Activated T-cell treated with anti-CD3 and anti-CD28 coated beads, Interleukin-2, amount 50 U/mL, for 72 hours (primary cell): ENCODE data around the gene PAPPA2. TPM values are rescaled to one million over a fixed set of nuclear protein-coding genes. Genes with fewer than 3 reads are reported as not detected.
"Not testable (repeated sequence)": the region's sequence is repeated elsewhere in the genome, so short reads cannot be mapped to it uniquely, and the experiment has no call there.

Experiments used
- ATAC-seq, 2 donors: fragments of 150-1000 bp; cut with Tn5 transposase; replicated peaks in 1 of 2; 2 replicates each; pipeline ENCODE4 v1.10.0; 2021; ENCODE audit warnings: moderate library complexity in 2 of 2, mild to moderate bottlenecking in 1 of 2
- DNase-seq, 2 donors: peaks; one replicate each; pipeline ENCODE4 v3.0.0; 2021 to 2022; ENCODE audit warnings: mixed read lengths in 1 of 2
- H3K27ac Mint-ChIP-seq: one replicate; pipeline ENCODE4 v1.8.0; 2022; ENCODE audit warnings: mild to moderate bottlenecking, moderate library complexity, mixed read lengths
- H3K27me3 Mint-ChIP-seq: one replicate; pipeline ENCODE4 v1.8.0; 2022; ENCODE audit warnings: low read depth, mixed read lengths
- H3K36me3 Mint-ChIP-seq, 2 donors: one replicate each; pipeline ENCODE4 v1.8.0; 2022; ENCODE audit warnings: mixed read lengths in 2 of 2, mild to moderate bottlenecking in 1 of 2; ENCODE audit not compliant: insufficient read depth in 2 of 2
- H3K4me1 Mint-ChIP-seq: one replicate; pipeline ENCODE4 v1.8.0; 2022; ENCODE audit warnings: low read depth, mixed read lengths
- H3K4me3 Mint-ChIP-seq, 2 donors: one replicate each; pipeline ENCODE4 v1.8.0; 2022; ENCODE audit warnings: mild to moderate bottlenecking in 2 of 2, mixed read lengths in 2 of 2, moderate library complexity in 2 of 2
- H3K9me3 Mint-ChIP-seq, 2 donors: one replicate each; pipeline ENCODE4 v1.8.0; 2022; ENCODE audit warnings: mixed read lengths in 2 of 2
- total RNA-seq, 2 donors: library from RNA; stranded (reverse); gene quantifications; one replicate each; pipeline ENCODE4 v1.2.3, GENCODE V29; 2022

The PAPPA2 gene
- total RNA-seq, 2 donors from 2014 or later, result 1.0 to 3.3 TPM

- Mint-ChIP-seq H3K27me3 (no peaks in the 10 kb centered on the region), H3K4me1 (no peaks in the 10 kb centered on the region), H3K27ac (no peak overlapping the region), H3K4me3 (no peak overlapping the region), H3K9me3 (peaks cover 0 to 2% of the 10 kb centered on the region in 2 donors), H3K36me3 (no peaks in the 10 kb centered on the region)
- DNase-seq (no peak), ATAC-seq (no peak)
Measured at GRCh38 chr1:176754676-176755075, 291.7 kb downstream of the PAPPA2 start.

GRCh38 chr1:176756817-176757216, 293.8 kb downstream of the PAPPA2 start:
- H3K36me3 Mint-ChIP-seq, H3K4me1 Mint-ChIP-seq, H3K27me3 Mint-ChIP-seq, ATAC-seq, H3K9me3 Mint-ChIP-seq, H3K4me3 Mint-ChIP-seq, H3K27ac Mint-ChIP-seq, DNase-seq: not testable (repeated sequence)

- no peak for DNase-seq
- Mint-ChIP-seq H3K4me3 (no peak overlapping the region), H3K27me3 (no peaks in the 10 kb centered on the region), H3K4me1 (no peaks in the 10 kb centered on the region), H3K27ac (no peak overlapping the region), H3K36me3 (no peaks in the 10 kb centered on the region), H3K9me3 (peaks cover 0 to 2% of the 10 kb centered on the region in 2 donors)
- ATAC-seq, result no peak
Measured at GRCh38 chr1:176765608-176766007, 302.6 kb downstream of the PAPPA2 start.

GRCh38 chr1:176766779-176767178, 303.8 kb downstream of the PAPPA2 start:
- no peak for DNase-seq
- no peak overlapping the region for H3K4me3 Mint-ChIP-seq
- no peaks in the 10 kb centered on the region for H3K36me3 Mint-ChIP-seq
- no peaks in the 10 kb centered on the region for H3K9me3 Mint-ChIP-seq
- H3K27ac Mint-ChIP-seq, result no peak overlapping the region
- H3K27me3 Mint-ChIP-seq, result no peaks in the 10 kb centered on the region
- ATAC-seq, result no peak
- H3K4me1 Mint-ChIP-seq, result no peaks in the 10 kb centered on the region

- H3K9me3 Mint-ChIP-seq, result no peaks in the 10 kb centered on the region
- no peaks in the 10 kb centered on the region for H3K27me3 Mint-ChIP-seq
- no peak overlapping the region for H3K4me3 Mint-ChIP-seq
- no peaks in the 10 kb centered on the region for H3K36me3 Mint-ChIP-seq
- no peak for ATAC-seq
- no peak for DNase-seq
- H3K4me1 Mint-ChIP-seq, result no peaks in the 10 kb centered on the region
- H3K27ac Mint-ChIP-seq, result no peak overlapping the region
Measured at GRCh38 chr1:176767714-176768136, 304.8 kb downstream of the PAPPA2 start.

GRCh38 chr1:176768532-176768931, 305.6 kb downstream of the PAPPA2 start:
- Mint-ChIP-seq H3K4me3 (no peak overlapping the region), H3K36me3 (no peaks in the 10 kb centered on the region)
- no peak for DNase-seq

GRCh38 chr1:176770066-176770465, 307.1 kb downstream of the PAPPA2 start:
- Mint-ChIP-seq H3K27me3 (no peaks in the 10 kb centered on the region), H3K9me3 (peaks cover 3% of the 10 kb centered on the region in 2 donors), H3K27ac (no peak overlapping the region), H3K4me1 (no peaks in the 10 kb centered on the region), H3K4me3 (no peak overlapping the region), H3K36me3 (no peaks in the 10 kb centered on the region)
- no peak for DNase-seq
- ATAC-seq, result no peak

More at GRCh38 chr1:176768532-176768931, 305.6 kb downstream of the PAPPA2 start:
- no peak overlapping the region for H3K27ac Mint-ChIP-seq
- no peak for ATAC-seq
- no peaks in the 10 kb centered on the region for H3K27me3 Mint-ChIP-seq
- no peaks in the 10 kb centered on the region for H3K4me1 Mint-ChIP-seq
- no peaks in the 10 kb centered on the region for H3K9me3 Mint-ChIP-seq

GRCh38 chr1:176773038-176773437, 310.1 kb downstream of the PAPPA2 start:
- Mint-ChIP-seq H3K27ac (no peak overlapping the region), H3K4me1 (no peaks in the 10 kb centered on the region), H3K4me3 (no peak overlapping the region), H3K27me3 (no peaks in the 10 kb centered on the region), H3K9me3 (peaks cover 3% of the 10 kb centered on the region in 2 donors), H3K36me3 (no peaks in the 10 kb centered on the region)
- no peak for DNase-seq
- no peak for ATAC-seq

GRCh38 chr1:176774224-176774623, 311.2 kb downstream of the PAPPA2 start:
- no peak for DNase-seq
- H3K27me3 Mint-ChIP-seq, result no peaks in the 10 kb centered on the region
- no peak overlapping the region for H3K4me3 Mint-ChIP-seq

GRCh38 chr1:176775378-176775777, 312.4 kb downstream of the PAPPA2 start:
- Mint-ChIP-seq H3K36me3 (no peaks in the 10 kb centered on the region), H3K9me3 (peaks cover 3% of the 10 kb centered on the region in 2 donors), H3K27ac (no peak overlapping the region), H3K4me1 (no peaks in the 10 kb centered on the region), H3K27me3 (no peaks in the 10 kb centered on the region), H3K4me3 (no peak overlapping the region)
- no peak for DNase-seq
- ATAC-seq, result no peak

More at GRCh38 chr1:176774224-176774623, 311.2 kb downstream of the PAPPA2 start:
- Mint-ChIP-seq H3K36me3 (no peaks in the 10 kb centered on the region), H3K27ac (no peak overlapping the region), H3K4me1 (no peaks in the 10 kb centered on the region), H3K9me3 (peaks cover 3% of the 10 kb centered on the region in 2 donors)
- ATAC-seq, result no peak

- Mint-ChIP-seq H3K27me3 (no peaks in the 10 kb centered on the region), H3K9me3 (peaks cover 3 to 5% of the 10 kb centered on the region in 2 donors), H3K4me3 (no peak overlapping the region), H3K4me1 (no peaks in the 10 kb centered on the region), H3K36me3 (no peaks in the 10 kb centered on the region), H3K27ac (no peak overlapping the region)
- ATAC-seq (no peak), DNase-seq (no peak)
Measured at GRCh38 chr1:176775996-176776395, 313.0 kb downstream of the PAPPA2 start.

- DNase-seq (no peak), ATAC-seq (no peak)
- no peaks in the 10 kb centered on the region for H3K27me3 Mint-ChIP-seq
- no peak overlapping the region for H3K4me3 Mint-ChIP-seq
- no peak overlapping the region for H3K27ac Mint-ChIP-seq
- peaks cover 3 to 5% of the 10 kb centered on the region in 2 donors for H3K9me3 Mint-ChIP-seq
- H3K4me1 Mint-ChIP-seq, result no peaks in the 10 kb centered on the region
- H3K36me3 Mint-ChIP-seq, result no peaks in the 10 kb centered on the region
Measured at GRCh38 chr1:176778056-176778455, 315.1 kb downstream of the PAPPA2 start.

GRCh38 chr1:176779992-176780328, 317.0 kb downstream of the PAPPA2 start:
- Mint-ChIP-seq H3K4me3 (no peak overlapping the region), H3K27ac (no peak overlapping the region), H3K4me1 (no peaks in the 10 kb centered on the region), H3K36me3 (no peaks in the 10 kb centered on the region), H3K9me3 (peaks cover 0 to 4% of the 10 kb centered on the region in 2 donors), H3K27me3 (no peaks in the 10 kb centered on the region)
- DNase-seq (no peak), ATAC-seq (no peak)

GRCh38 chr1:176783309-176783708, 320.3 kb downstream of the PAPPA2 start:
- Mint-ChIP-seq H3K4me3 (no peak overlapping the region), H3K36me3 (no peaks in the 10 kb centered on the region), H3K27me3 (no peaks in the 10 kb centered on the region), H3K4me1 (no peaks in the 10 kb centered on the region), H3K9me3 (peaks cover 0 to 8% of the 10 kb centered on the region in 2 donors), H3K27ac (no peak overlapping the region)
- no peak for DNase-seq
- no peak for ATAC-seq
